Fibroblast of lung (primary cell): ENCODE measurements around the gene LDLRAD1.

ENCODE experiments used
- CTCF ChIP-seq, 2 donors: IDR thresholded peaks in 1 of 2; conservative IDR thresholded peaks in 1 of 2; 1 replicate in 1 of 2; 2 replicates in 1 of 2; pipeline ENCODE4 v1.5.1; 2011 to 2012; ENCODE audit warnings: low read length in 2 of 2, control low read depth in 1 of 2, inconsistent platforms in 1 of 2, low read depth in 1 of 2, mild to moderate bottlenecking in 1 of 2
- EZH2 ChIP-seq: IDR thresholded peaks from 2 replicates; pipeline ENCODE4 v1.5.1; 2012; ENCODE audit warnings: low read length, control low read depth, mild to moderate bottlenecking; ENCODE audit errors: missing control alignments

- TF ChIP-seq CTCF (conservative IDR thresholded peaks at IDR 0.05 in 1 of 2, IDR thresholded peaks at IDR 0.05 in 1 of 2; ENCODE audit: low read depth in 1 of 2, low read length in 2 of 2), result no peak
- TF ChIP-seq EZH2, result no peak
Observed at GRCh38 chr1:53962395-53962794, 55.6 kb downstream of the LDLRAD1 start.
